GM12878 (cell line): ENCODE measurements around the gene TANK. TPM values are rescaled to one million over a fixed set of nuclear protein-coding genes. Genes with fewer than 3 reads are reported as not detected.

Source experiments
- CEBPB ChIP-seq, 2 experiments: fragments of 150-350 bp in 1 of 2; IDR thresholded peaks; 2 replicates each; pipeline ENCODE4 v1.6.1; 2012 to 2014; ENCODE audit warnings: low read depth in 2 of 2, low read length in 2 of 2, borderline replicate concordance in 1 of 2, inconsistent platforms in 1 of 2
- E2F4 ChIP-seq: IDR thresholded peaks from 2 replicates; pipeline ENCODE4 v1.6.1; 2012; ENCODE audit warnings: low read depth, low read length, improper control_type of control experiment
- EP300 ChIP-seq, 2 experiments: fragments of 150-350 bp in 1 of 2; IDR thresholded peaks; 2 replicates each; pipeline ENCODE4 v1.6.1; 2011 to 2012; ENCODE audit warnings: low read depth in 2 of 2, low read length in 2 of 2, borderline replicate concordance in 1 of 2, improper control_type of control experiment in 1 of 2, inconsistent platforms in 1 of 2; ENCODE audit not compliant: control insufficient read depth in 1 of 2
- HDGF ChIP-seq: fragments of 450-650 bp; IDR thresholded peaks from 2 replicates; pipeline ENCODE4 v1.6.1; 2016; ENCODE audit warnings: antibody characterized with exemption
- KLF5 ChIP-seq: fragments of 450-650 bp; IDR thresholded peaks from 2 replicates; pipeline ENCODE4 v1.6.1; 2014; ENCODE audit warnings: mild to moderate bottlenecking; ENCODE audit not compliant: partially characterized antibody
- NBN ChIP-seq: fragments of 450-650 bp; IDR thresholded peaks from 2 replicates; pipeline ENCODE4 v1.6.1; 2016
- NFYA ChIP-seq: IDR thresholded peaks from 2 replicates; pipeline ENCODE4 v1.6.1; 2011; ENCODE audit warnings: low read depth, mild to moderate bottlenecking, low read length, improper control_type of control experiment, borderline replicate concordance
- PAX5 ChIP-seq: IDR thresholded peaks from 2 replicates; pipeline ENCODE4 v1.6.1; 2011; ENCODE audit warnings: low read depth, low read length, borderline replicate concordance
- PML ChIP-seq: IDR thresholded peaks from 2 replicates; pipeline ENCODE4 v1.6.1; 2012; ENCODE audit warnings: low read length, inconsistent platforms
- SIX5 ChIP-seq: IDR thresholded peaks from 2 replicates; pipeline ENCODE4 v1.6.1; 2011; ENCODE audit warnings: mild to moderate bottlenecking, low read depth, low read length, moderate library complexity; ENCODE audit not compliant: severe bottlenecking
- SKIL ChIP-seq: fragments of 450-650 bp; IDR thresholded peaks from 2 replicates; pipeline ENCODE4 v1.6.1; 2017; ENCODE audit warnings: mild to moderate bottlenecking, low read depth, inconsistent platforms; ENCODE audit not compliant: poor library complexity, severe bottlenecking
- SMAD5 ChIP-seq: IDR thresholded peaks from 2 replicates; pipeline ENCODE4 v1.6.1; 2016; ENCODE audit warnings: antibody characterized with exemption, low read depth
- SUZ12 ChIP-seq: fragments of 200-600 bp; sonication (generic); IDR thresholded peaks from one replicate; pipeline ENCODE4 v1.6.1; 2018; ENCODE audit warnings: antibody characterized with exemption, mild to moderate bottlenecking; ENCODE audit not compliant: unreplicated experiment
- ZBTB40 ChIP-seq: fragments of 450-650 bp; IDR thresholded peaks from 2 replicates; pipeline ENCODE4 v1.6.1; 2016; ENCODE audit warnings: mild to moderate bottlenecking, moderate library complexity, borderline replicate concordance
- ZNF384 ChIP-seq: IDR thresholded peaks from 2 replicates; pipeline ENCODE4 v1.6.1; 2012; ENCODE audit warnings: low read depth, mild to moderate bottlenecking, low read length, improper control_type of control experiment, borderline replicate concordance
- polyA plus RNA-seq, 11 experiments: library from polyadenylated mRNA; depleted of rRNA in 4 of 11; unstranded in 6 of 11; stranded (reverse) in 5 of 11; fragments of >200 nt; fragmentation: Nextera tagmentation in 4 of 11; fragmentation: Illumina TruSeq in 1 of 11; extraction: Ambion mirVana in 4 of 11; extraction: Trizol in 1 of 11; gene quantifications; 1 replicate in 1 of 11; 2 replicates in 10 of 11; pipeline versions ENCODE4 v1.2.1 to v1.2.3, GENCODE V29; 2011 to 2016; ENCODE audit warnings: inconsistent platforms in 2 of 11, missing spikeins in 2 of 11, low read depth in 1 of 11
- total RNA-seq, 4 experiments: library from RNA; depleted of rRNA in 3 of 4; stranded (reverse); fragments of >200 nt in 3 of 4; fragmentation: Illumina TruSeq in 1 of 4; extraction: Trizol in 1 of 4; gene quantifications; 2 replicates each; pipeline versions ENCODE4 v1.2.1 to v1.2.3, GENCODE V29; 2013 to 2021
- TF ChIP-seq, protein P1 (sequence below): fragments of 450-650 bp; IDR thresholded peaks from 2 replicates; pipeline ENCODE4 v1.6.1; 2017; ENCODE audit warnings: mild to moderate bottlenecking, moderate library complexity
- TF ChIP-seq, protein P2 (sequence below): IDR thresholded peaks from 2 replicates; pipeline ENCODE4 v1.6.1; 2011; ENCODE audit warnings: low read depth, low read length, improper control_type of control experiment, borderline replicate concordance

Gene TANK
- total and polyA plus RNA-seq, 10 of the 15 experiments (the other 5 are each of a cell fraction or from before 2014, with no cell fraction given) = 48.6 to 127 (median 103) TPM

- TF ChIP-seq, protein P1, sequence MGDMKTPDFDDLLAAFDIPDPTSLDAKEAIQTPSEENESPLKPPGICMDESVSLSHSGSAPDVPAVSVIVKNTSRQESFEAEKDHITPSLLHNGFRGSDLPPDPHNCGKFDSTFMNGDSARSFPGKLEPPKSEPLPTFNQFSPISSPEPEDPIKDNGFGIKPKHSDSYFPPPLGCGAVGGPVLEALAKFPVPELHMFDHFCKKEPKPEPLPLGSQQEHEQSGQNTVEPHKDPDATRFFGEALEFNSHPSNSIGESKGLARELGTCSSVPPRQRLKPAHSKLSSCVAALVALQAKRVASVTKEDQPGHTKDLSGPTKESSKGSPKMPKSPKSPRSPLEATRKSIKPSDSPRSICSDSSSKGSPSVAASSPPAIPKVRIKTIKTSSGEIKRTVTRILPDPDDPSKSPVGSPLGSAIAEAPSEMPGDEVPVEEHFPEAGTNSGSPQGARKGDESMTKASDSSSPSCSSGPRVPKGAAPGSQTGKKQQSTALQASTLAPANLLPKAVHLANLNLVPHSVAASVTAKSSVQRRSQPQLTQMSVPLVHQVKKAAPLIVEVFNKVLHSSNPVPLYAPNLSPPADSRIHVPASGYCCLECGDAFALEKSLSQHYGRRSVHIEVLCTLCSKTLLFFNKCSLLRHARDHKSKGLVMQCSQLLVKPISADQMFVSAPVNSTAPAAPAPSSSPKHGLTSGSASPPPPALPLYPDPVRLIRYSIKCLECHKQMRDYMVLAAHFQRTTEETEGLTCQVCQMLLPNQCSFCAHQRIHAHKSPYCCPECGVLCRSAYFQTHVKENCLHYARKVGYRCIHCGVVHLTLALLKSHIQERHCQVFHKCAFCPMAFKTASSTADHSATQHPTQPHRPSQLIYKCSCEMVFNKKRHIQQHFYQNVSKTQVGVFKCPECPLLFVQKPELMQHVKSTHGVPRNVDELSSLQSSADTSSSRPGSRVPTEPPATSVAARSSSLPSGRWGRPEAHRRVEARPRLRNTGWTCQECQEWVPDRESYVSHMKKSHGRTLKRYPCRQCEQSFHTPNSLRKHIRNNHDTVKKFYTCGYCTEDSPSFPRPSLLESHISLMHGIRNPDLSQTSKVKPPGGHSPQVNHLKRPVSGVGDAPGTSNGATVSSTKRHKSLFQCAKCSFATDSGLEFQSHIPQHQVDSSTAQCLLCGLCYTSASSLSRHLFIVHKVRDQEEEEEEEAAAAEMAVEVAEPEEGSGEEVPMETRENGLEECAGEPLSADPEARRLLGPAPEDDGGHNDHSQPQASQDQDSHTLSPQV = no peak
- TF ChIP-seq EP300 (IDR thresholded peaks at IDR 0.05; ENCODE audit: borderline replicate concordance in 1 of 2, control insufficient read depth in 1 of 2, low read depth in 2 of 2, low read length in 2 of 2) = no peak; a peak in 1 of 4 replicates
- TF ChIP-seq PML = no peak
- no peak for TF ChIP-seq PAX5
- no peak for TF ChIP-seq SUZ12
- TF ChIP-seq ZBTB40 = no peak
- TF ChIP-seq ZNF384 = no peak
- no peak for TF ChIP-seq NBN
- peak; percentile 89 for TF ChIP-seq SKIL
- no peak for TF ChIP-seq E2F4
- no peak for TF ChIP-seq SMAD5
- TF ChIP-seq KLF5 = no peak
- TF ChIP-seq, protein P2, sequence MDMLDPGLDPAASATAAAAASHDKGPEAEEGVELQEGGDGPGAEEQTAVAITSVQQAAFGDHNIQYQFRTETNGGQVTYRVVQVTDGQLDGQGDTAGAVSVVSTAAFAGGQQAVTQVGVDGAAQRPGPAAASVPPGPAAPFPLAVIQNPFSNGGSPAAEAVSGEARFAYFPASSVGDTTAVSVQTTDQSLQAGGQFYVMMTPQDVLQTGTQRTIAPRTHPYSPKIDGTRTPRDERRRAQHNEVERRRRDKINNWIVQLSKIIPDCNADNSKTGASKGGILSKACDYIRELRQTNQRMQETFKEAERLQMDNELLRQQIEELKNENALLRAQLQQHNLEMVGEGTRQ = no peak
- TF ChIP-seq SIX5 = no peak
- TF ChIP-seq CEBPB (IDR thresholded peaks at IDR 0.05; ENCODE audit: borderline replicate concordance in 1 of 2, low read depth in 2 of 2, low read length in 2 of 2) = no peak
- no peak for TF ChIP-seq NFYA
- TF ChIP-seq HDGF = no peak
These were observed 19.2 kb upstream of the TANK start (continued) for GRCh38 chr2:161141033-161141432.
